Upper lobe of left lung (tissue), 4 donors: ENCODE results near the gene SLC35F3.

Source experiments
- POLR2AphosphoS5 ChIP-seq, 2 donors: sonication (generic); formaldehyde crosslinking; IDR thresholded peaks; one replicate each; pipeline ENCODE4 v1.5.1; 2017; ENCODE audit warnings: antibody characterized with exemption in 2 of 2
- TF ChIP-seq, protein P1 (sequence below), 6 experiments: fragments of 450-650 bp in 4 of 6; fragments of 200-600 bp in 2 of 6; sonication (generic) in 2 of 6; IDR thresholded peaks; one replicate each; pipeline ENCODE4 v1.5.1; 2016 to 2019; ENCODE audit warnings: antibody characterized with exemption in 6 of 6

- TF ChIP-seq, protein P1, sequence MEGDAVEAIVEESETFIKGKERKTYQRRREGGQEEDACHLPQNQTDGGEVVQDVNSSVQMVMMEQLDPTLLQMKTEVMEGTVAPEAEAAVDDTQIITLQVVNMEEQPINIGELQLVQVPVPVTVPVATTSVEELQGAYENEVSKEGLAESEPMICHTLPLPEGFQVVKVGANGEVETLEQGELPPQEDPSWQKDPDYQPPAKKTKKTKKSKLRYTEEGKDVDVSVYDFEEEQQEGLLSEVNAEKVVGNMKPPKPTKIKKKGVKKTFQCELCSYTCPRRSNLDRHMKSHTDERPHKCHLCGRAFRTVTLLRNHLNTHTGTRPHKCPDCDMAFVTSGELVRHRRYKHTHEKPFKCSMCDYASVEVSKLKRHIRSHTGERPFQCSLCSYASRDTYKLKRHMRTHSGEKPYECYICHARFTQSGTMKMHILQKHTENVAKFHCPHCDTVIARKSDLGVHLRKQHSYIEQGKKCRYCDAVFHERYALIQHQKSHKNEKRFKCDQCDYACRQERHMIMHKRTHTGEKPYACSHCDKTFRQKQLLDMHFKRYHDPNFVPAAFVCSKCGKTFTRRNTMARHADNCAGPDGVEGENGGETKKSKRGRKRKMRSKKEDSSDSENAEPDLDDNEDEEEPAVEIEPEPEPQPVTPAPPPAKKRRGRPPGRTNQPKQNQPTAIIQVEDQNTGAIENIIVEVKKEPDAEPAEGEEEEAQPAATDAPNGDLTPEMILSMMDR (IDR thresholded peaks at IDR 0.05) = no peak
- no peak for TF ChIP-seq POLR2AphosphoS5 (IDR thresholded peaks at IDR 0.05)
Measured at GRCh38 chr1:234368320-234369032, 464.0 kb downstream of the SLC35F3 start.
